T47D (cell line): Measurements from ENCODE around the gene C21orf91.
A peak's percentile ranks its signal among the peaks of the same experiment; 100 is the strongest.

ENCODE experiments used
- DNase-seq, 2 experiments: peaks; one replicate each; pipeline versions ENCODE4 v3.0.0 to v3.0.0-alpha.2; 2011 to 2012; ENCODE audit warnings: low read depth in 1 of 2, low spot score in 1 of 2
- JUND ChIP-seq: IDR thresholded peaks from 2 replicates; pipeline ENCODE4 v1.6.1; 2012; ENCODE audit warnings: low read depth
- in situ Hi-C: cut with HindIII; loops from 2 replicates; pipeline ENCODE4 v1.10.0; 2016; ENCODE audit warnings: low sequenced_read_pairs, low pct_unique_long_range_greater_than_20kb

Gene C21orf91

DNA sequence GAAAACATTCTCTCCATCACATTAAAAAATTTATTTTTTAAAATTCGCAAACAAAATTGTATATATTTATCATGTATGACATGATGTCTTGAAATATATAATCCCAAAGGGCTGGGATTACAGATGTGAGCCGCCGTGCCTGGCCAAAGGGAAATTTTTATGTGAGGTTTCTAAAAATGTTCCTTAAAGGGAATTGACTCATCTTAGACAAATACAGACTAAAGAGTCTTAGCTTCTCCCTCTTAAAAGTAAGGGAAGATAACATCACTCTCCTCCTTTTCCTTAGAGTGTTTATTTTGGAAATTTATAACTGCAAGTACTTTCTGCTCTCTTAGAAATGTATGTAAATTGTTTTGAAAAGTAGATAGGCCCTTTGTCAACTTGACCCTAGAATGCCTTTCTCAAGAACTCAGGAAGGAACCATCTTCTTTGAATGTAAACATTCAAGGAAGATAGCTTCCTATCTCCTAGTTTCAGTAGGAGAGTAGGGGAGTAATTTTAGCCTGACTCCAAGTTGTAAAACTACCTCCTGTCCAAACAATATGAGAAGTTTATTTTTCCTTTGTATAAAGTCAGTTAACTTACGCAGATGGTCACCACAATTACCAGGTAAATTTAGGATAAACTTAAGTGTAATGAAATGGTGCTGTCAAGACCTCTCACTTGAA lies 59.5 kb downstream of the C21orf91 start:
- in situ Hi-C loops, result no loop called here
- TF ChIP-seq JUND, result no peak
- DNase-seq, result no peak

DNA sequence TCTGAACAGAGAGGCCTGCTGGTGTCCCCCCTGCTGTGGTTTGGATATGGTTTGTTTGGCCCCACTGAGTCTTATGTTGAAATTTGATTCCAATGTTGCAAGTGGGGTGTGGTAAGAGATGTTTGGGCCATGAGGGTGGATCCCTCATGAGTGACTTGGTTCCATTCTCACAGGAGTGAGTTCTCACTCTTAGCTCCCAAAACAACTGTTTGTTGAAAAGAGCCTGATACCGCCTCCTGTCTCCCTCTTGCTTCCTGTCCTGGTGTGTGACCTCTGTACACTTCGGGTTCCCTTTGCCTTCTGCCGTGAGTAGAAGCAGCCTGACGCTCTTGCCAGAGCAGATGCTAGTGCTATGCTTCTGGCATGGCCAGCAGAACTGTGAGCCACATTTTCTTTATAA lies 60.5 kb downstream of the C21orf91 start:
- no peak for TF ChIP-seq JUND
- no peak for DNase-seq
- in situ Hi-C loops, result no loop called here

DNA sequence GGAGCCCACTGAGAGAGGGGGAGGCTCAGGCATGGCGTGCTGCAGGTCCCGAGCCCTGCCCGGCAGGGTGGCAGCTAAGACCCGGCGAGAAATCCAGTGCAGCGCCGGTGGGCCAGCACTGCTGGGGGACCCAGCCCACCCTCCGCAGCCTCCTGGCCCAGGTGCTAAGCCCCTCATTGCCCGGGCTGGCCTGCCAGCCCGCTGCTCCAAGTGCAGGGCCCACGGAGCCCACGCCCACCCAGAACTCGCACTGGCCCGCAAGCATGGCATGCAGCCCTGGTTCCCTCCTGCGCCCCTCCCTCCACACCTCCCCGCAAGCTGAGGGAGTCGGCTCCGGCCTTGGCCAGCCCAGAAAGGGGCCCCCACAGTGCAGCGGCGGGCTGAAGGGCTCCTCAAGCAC lies 61.5 kb downstream of the C21orf91 start:
- no peak for TF ChIP-seq JUND
- DNase-seq, result no peak
- in situ Hi-C loops, result no loop called here

DNA sequence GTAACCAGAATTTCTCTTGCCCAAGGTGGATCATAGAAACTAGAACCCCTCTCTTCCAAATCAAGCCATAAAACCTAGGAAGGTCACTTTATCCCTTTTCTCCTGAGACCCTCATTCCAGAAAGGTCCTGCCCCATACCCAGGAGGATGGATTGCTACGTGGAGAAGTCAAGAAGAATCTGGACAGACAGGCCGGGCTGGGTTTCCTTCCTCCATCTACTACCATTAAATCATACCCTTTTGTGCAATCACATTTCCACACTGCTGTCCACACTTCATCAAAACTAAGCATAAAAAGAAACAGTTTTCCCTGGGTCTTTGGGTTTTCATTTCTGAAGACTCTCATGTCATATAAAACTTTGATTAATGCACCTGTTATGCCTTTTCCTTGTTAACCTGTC lies 65.4 kb downstream of the C21orf91 start:
- TF ChIP-seq JUND, result no peak
- in situ Hi-C loops, result no loop called here
- DNase-seq, result peak in 1 of 2 experiments; percentile 27

DNA sequence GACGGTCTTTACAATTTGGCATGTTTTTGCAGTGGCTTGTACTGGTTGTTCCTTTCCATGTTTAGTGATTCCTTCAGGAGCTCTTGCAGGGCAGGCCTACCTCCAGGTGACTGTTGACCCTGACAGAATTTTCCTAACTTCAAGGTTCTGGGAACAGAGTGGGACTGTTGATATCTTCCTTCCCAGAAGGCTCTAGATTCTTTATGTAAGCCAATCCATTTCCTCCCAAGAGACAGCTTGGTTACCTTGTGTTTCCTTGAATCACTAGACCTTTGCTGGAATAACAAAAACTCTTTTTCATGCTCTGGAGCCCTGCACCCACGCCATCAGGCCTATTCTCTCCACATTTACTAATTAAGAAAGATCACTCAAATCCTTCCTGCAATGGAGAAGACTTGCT lies 67.0 kb downstream of the C21orf91 start:
- DNase-seq, result no peak
- in situ Hi-C loops, result no loop called here
- no peak for TF ChIP-seq JUND

DNA sequence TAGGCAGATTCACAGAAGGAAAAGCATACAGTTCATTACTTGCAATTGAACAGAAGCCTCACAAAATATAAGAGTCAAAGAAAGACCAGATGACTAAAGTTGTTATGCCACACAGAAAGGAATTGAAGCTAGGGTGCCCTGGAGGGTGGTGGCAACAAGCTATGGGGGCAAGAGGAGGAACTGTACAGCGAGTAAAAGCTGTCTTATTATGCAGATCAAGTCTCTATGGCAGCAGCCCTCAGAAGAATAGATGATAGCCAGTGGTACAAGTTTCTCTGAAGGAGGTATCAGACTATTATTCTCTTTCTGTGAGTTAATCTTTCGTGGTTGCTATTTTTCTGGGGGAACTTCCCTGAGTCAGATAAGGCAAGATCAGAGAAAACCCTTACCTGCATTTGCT lies 72.2 kb downstream of the C21orf91 start:
- DNase-seq, result no peak
- TF ChIP-seq JUND, result no peak
- in situ Hi-C loops, result no loop called here

DNA sequence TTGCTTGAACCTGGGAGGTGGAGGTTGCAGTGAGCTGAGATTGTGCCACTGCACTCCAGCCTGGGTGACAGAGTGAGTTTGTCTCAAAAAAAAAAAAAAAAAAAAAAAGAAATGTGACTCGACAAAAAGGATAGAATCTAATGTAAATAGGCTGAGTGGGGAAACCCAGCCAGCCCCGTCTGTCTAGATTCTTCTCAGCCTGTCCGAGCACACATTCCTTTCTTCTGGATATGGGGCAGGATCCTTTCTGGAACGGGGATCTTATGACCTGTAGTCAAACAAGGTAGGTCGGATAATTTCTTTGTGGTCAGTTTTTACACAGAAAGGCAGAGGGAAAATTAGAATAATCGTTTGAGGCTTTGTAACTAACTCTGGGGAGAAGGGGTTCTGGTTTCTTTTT lies 74.1 kb downstream of the C21orf91 start:
- TF ChIP-seq JUND, result no peak
- in situ Hi-C loops, result no loop called here

DNA sequence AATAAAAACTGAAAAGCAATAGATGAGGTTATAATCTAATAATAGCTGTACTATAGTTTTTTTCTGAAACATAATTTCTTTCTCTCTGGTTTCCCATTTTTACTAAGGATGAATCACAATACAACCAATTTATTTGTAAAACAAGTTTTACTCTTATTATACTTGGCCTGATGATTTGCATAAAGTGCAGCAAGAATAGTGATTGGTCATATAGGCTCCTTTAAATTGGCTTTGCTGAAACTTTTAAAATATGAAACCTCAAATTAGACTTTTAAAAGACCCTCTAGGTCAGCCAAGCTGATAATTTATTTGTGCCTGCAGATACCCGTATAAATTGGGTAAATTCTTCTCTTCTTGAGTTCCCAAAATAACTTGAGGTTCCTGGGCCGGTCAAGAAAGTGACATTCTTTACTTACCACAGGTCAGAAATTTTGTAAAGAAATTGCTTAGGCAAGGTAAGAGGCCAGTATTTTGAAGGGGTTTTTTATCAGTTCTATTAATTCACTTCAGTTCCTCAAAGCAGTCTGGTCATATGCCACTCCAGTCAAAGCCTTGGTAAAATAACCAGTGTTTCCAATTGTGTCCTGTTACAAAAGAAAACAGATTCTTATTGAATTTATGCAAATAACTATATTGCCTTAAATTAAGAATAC lies 76.1 kb downstream of the C21orf91 start:
- TF ChIP-seq JUND, result no peak
- in situ Hi-C loops, result no loop called here
- no peak for DNase-seq

More for the DNA sequence above, 74.1 kb downstream of the C21orf91 start:
- DNase-seq, result peak in 1 of 2 experiments; percentile 88

DNA sequence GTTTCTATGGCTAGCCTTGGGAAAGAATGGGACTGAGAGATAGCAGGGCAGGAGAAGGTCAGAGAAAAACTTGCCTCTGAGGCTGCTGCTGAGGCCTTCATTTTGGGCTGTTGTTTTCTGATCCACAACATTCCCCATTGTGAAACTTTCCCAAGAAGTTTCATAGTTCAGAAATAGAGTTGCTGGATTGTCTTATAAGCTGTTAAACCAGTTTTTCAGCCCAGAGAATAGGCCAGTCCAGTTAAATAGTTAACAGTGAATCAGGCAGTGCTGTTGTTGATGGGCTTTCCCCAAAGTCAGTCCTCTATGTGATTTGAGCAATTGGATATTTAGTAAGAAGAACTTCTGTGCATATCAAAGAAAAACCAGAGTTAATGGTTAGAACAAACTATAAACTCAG lies 77.0 kb downstream of the C21orf91 start:
- no peak for TF ChIP-seq JUND
- in situ Hi-C loops, result no loop called here

More for the DNA sequence above, 77.0 kb downstream of the C21orf91 start:
- DNase-seq, result peak in 1 of 2 experiments; percentile 37
